GM21723 (cell line): ENCODE measurements around the gene SPATA16.

Experiments
- ATAC-seq: cut with Tn5 transposase; IDR thresholded peaks from one replicate; pipeline ENCODE4 v1.9.1; 2021; ENCODE audit warnings: mild to moderate bottlenecking, moderate library complexity; ENCODE audit not compliant: unreplicated experiment

Gene SPATA16

DNA sequence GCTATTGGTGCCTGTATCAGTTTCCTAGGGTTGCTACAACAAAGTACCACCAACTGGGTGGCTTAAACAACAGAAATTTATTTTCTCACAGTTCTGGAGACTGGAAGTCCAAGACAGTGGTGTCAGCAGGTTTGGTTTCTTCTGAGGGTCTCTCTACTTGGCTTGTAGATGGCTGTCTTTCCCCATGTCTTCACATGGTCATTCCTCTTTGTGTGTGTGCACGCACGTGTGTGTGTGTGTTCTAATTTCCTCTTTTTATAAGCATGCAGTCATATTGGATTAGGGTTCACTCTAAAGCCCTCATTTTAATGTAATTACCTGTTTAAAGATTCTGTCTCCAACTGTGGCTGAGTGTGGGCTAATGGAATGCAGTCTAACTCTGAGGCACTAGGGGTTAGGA is 182.5 kb downstream of the SPATA16 start:
- ATAC-seq, result no peak

DNA sequence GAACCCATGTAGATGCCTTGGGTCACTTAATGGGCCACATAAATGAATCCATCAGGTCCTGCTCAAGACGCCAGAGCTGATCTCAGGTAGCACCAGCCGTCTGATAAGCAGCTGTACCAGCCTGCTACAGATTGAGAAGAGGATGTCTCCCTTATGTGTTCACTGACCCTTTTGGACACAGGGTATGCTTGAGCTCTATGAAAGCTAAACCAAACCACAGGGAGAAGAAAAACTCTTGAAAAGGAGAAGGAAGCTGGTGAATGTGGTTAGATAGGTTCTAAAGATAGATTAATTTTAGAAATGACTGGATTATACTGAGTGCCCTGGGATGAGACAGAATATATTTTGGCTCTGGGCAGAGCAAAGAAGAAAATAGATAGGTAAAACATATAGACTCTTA is 187.5 kb downstream of the SPATA16 start:
- ATAC-seq, result no peak

DNA sequence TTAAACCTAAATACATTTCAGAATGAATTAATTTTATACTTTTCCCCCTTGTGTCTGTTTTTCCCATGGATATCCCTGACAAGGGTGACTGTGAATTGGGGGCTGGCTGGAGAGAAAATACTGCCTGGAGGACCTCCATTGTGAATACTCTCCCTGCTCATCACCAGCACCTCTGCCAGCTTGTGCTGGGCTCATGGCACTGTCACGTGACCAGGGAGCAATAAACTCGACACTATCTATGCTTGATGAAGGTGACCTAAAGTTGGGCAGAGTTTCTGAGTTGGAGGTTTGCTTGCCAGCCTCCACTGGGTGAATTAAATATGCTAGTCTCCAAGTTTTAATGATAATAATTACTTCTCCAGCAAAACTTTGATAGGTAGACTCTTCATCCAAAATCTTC is 189.5 kb downstream of the SPATA16 start:
- no peak for ATAC-seq

DNA sequence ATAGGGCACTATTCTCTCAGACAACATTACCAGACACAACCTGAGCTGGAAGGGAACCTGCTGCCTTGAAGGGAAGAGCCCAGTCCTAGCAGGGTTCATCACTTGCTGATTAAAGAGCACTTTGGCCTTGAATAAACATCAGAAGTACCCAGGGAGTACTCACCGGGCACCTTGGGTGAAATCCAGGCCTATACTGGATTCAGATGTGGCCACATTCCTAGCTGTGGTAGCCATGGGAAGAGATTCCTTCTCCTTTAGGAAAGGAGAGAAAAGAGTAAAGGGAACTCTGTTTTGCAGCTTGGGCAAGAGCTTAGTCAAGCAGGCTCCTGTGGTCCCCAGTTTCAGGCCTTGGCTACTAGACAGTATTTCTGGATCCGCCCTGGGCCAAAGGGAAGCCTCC is 195.0 kb downstream of the SPATA16 start:
- no peak for ATAC-seq

DNA sequence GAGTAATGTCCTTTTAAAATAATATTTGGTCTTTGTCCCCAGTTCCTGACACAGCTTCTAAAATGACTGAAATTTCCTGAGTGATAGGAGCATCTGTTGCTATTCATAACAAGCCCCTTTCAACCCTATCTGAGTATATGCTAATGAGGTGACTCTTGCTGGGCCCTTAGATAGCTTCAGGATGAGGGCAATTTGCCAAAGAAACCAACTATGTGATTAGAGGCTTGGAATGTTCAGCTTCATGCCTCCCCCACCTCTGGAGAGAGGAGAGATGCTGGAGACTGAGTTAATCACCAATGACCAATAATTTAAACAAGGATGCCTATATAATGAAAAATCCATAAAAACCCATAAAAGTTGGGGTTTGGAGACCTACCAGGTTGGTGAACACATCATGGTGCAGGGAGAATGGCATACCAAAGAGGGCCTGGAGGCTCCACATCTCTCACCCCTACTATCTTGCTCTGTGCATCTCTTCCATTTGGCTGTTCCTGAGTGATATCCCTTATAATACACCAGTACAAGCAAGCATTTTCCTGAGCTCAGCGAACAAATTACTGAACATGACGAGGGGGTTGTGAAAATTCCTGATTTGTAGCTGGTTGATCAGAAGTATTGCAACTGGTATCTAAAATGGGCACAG is 201.3 kb downstream of the SPATA16 start:
- ATAC-seq, result no peak

DNA sequence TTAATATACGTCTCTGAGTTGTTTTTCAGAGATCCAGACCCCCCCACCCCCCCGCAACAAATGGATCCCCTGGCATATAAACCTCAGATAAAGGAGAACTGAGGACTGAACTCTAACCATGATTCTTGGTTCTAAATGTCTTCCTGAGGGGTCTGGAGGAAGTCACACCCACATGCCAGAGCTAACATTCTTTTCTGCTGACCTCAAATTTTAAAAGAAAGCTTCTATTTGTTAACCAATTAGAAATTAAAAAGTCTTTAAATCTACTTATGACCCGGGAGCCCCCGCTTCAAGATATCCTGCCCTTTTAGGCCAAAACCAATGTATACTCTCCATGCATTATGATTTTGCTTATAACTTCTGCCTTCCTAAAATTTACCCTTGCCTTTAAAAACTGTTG is 202.2 kb downstream of the SPATA16 start:
- ATAC-seq, result no peak

DNA sequence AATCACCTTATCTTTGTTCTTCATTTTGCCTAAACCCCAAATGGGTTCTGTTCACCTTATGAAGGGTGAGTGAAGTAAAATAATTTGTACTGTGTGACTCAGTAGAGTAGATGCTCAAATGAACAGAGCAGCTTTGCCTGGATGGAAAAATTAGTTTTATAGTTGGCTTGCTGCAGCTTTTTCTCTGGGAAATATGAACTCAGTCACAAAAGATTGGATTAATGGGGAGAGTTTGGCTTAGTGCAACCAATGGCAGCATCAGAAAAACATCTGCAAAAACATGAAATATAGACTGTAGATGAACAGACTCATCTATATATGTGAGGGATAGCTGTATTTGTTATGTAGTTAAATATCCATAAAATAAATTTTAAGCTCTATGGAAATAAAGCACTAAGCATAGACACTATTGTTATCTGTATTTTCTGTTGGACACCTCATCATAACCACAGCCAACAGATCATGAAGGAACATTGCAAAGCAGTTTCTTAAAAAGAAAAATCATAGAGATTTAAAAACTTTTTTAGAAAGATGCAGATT is 209.2 kb downstream of the SPATA16 start:
- ATAC-seq, result no peak

DNA sequence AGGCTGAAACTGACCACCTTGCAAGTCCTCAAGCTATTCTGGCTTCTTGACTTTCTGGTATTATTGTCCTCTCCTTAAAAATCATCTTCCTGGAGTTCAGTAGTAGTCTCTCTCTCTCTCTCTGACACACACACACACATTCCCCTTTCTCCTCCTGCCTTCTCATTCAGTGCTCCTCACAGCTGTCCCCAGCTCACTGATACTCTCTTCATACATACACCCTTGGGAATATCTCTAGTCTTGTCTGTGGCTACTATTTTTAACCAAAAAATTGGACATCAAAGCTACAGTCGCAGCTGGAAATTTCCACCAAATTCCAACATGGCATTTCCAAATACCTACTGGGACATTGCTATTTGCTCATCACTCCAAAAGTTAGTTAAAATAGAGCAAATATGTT is 211.6 kb downstream of the SPATA16 start:
- ATAC-seq, result no peak

DNA sequence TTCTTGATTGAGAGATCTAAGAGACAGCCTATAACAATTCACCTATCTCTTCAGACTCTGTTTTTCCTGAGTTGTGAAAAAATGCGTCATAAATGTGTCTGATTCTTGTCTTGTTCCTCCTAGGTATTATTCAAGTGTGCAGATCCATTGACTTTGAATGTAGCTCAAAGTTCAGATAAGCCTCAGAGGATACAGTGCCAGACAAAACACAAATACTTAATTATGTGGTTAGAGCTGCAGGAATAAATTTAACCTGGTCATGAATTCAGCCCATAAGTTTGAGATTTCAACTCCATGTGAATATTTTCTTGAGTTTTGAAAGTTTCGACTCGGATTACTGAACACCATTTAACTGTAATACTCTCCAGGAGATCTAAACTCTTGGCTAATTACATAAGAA is 216.5 kb downstream of the SPATA16 start:
- ATAC-seq, result no peak

DNA sequence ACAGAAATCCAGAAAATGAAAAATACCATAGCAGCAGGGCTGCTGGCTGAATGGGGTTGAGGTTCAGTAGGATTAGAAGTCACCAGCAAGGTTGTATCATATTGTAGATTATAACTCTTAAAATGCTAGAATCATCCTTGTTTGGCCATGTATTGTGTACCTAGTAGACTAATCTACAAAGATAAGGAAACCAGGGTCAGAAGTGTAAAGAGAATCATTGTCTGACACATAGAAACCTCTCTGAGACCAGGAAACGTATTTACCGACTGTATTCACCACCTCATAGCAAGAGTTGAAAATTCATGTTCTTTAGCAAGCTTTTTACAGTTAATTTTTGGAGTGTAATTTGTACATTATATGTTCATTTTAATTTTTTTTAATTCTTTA is 221.7 kb downstream of the SPATA16 start:
- ATAC-seq, result no peak

DNA sequence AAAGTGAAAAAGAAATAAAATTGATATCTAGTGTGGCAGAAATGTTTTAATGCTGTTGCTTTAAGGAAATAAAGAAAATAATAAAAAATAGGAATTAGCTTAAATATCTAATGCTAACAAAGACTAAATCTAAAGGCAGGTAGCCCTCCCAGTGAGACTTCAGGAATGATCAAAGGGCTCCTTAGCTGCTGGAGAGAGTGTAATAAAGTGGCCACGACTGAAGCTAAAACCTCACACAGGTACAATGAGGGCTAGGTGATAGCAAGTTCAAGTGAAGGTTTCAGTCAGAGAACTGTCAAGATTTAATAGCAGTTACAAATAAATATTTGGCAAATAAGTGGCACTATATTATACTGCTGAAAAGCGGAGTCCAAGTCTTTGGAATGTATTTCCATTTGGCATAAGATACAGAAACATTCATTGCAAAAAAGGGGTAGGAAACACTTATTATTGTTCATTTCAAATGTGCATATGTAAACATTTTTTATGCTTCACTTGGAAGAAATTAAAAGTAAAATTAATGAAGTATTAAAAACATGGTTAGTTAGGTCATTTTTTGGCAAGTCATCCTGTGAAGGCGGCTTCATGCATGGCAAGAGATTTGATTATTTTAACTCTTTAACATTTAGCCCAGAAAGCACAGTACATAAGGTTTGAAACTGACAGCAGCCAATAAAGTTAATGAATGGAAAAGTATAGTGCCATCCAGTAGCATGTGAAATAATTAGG is 222.3 kb downstream of the SPATA16 start:
- ATAC-seq, result no peak

DNA sequence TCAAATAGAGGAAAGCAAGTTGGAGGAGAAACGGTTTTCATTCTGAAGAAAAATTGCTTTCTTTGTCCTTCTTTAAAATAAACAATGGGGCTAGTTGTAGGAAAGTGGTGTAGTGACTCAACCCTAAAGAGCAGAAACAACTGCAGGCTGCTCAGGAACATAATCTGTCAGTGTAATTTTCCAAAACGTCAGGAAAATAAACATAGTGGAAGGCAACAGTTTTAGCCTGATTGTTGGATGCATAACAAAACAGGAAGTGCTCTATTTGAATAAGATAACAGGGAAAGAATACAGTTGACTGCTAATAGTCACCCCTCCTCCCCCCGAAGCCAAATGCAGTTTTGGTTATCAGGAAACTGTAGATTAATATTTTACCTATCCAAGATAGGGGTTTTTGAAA is 222.9 kb downstream of the SPATA16 start:
- ATAC-seq, result no peak

DNA sequence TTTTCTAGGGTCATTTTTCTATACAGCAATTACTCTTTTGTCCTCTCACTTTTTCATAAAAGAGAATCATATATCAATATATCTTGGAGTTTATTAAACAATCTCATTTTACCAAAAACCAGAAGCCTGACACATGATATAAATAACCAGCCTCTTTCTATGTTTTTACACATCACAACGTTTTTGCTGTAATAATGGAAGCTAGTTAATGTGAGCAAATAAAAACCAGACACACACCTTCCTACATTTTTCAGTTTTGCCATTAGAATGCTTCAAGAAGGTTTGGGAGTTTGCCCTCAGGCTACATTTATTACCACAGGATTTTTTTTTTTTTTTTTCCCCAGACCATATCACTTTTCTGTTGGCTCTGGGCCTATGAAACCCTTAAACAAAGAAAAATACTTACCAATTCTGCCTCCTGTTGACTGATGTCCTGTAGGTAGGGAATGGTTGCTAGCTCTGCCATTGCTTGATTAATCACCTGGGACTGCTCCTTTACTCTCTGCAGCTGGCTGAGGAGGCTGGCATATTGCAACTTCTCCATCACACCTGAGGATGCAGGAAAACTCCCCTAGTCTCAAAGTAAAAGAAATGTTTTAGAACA is 225.0 kb downstream of the SPATA16 start:
- ATAC-seq, result no peak

DNA sequence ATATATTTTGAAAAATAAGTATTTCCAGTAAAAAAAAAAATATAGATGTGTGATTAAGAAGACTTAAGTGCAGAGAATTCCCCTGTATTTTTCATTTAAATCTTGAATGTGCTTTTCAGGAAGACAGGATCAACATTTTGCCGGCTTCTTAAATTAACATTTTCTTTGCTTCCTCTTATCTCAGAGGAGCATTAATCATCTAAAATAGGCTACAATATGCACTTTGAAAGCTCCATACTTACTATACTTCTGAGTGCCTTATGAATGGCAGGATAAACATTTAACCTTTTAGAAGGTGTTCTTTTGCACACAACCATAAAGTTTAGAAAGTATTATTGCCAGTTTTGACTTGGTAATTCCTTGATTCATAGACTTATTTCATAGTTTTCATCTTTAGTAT is 226.2 kb downstream of the SPATA16 start:
- no peak for ATAC-seq

DNA sequence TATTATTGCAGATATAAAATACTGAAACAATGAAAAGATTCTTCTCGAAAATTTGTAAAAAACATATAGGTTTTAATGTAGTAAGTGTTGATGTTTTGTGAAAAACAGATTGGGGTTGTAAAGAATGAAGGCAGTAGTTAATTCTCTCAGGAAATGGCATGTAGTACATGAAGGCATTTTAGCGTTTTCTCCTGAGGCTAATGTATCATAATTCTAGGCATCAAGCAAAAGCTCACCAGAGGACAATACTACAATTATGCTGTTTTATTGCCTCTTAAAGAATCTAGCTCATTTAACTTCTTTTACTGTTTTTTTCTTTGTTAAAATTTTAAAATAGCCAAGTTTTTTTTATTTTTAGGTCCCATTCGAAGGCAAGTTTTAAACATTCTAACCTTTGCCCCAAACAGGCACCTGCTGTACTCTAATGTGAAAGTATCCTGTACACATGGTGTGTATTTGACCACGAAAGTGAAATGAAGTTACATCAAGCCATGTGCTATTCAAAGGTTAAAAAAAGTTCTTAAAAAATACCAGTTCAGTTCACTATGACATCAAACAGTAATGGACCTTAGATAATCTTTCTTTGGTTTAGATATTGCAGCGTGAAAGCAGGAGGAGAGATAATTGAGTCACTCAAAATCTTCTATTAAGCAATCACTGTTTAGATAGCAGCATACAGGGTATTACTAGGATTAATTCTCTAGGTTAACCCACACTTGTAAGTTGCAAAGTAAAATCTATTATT is 227.0 kb downstream of the SPATA16 start:
- no peak for ATAC-seq

DNA sequence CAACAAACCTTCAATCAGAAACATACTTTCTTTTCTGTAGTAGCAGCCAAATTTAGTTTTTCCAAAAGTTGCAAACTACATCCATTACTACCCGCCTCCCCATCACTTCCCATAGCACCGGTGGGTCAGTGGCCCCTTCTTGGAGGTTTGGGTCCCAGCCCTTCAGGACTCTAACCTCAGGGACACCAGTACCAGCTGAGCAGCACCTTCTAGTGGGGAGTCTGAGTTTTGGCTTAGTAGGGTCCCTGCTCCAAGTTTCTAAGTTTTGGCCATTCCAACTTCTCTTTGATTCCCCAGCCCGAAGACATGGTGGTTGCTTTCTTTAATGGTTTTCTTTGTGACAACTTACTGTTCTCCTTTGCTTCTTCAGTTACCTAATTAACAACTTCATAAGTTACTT is 229.9 kb downstream of the SPATA16 start:
- ATAC-seq, result no peak

DNA sequence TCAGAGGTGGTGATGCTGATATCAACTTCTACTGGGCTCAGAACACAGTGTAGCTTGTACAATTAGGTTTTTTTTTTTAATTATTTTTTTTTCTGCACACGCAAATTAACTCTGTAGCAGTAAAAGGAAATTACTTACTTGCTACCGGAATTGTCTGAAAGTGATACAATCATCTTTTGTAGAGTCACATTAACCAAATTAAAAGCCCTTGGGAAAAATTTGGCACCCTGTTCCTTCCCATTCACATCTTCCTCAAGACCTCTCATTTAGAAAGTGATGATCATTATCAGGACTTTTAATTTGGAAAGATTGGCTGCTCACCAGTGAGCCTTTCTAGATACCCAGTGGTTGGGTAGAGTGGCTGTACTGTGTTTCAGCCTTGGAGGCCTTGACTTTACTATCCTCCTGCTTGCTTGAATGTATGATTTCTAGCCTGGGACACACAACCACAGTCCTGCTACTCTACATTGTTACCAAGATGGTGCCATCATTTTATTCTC is 232.2 kb downstream of the SPATA16 start:
- ATAC-seq, result no peak

DNA sequence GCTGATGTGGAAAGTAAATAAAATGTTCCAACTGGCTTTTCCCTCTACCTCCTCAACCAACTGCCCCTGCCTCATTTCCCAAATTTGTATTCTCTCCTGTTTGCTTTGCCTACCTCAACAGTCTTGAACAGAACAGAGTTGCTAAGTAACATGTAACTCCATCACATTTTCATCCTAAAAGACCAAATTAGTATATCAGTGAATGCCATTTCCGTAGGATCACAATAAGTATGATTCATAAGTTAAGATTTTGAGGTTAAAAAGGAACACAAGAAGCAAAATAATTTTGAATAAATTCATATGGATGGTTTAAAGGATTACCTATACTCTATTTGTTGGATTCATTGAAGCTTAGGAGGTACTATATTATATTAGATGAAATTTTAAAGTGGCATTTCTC is 235.6 kb downstream of the SPATA16 start:
- ATAC-seq, result no peak

DNA sequence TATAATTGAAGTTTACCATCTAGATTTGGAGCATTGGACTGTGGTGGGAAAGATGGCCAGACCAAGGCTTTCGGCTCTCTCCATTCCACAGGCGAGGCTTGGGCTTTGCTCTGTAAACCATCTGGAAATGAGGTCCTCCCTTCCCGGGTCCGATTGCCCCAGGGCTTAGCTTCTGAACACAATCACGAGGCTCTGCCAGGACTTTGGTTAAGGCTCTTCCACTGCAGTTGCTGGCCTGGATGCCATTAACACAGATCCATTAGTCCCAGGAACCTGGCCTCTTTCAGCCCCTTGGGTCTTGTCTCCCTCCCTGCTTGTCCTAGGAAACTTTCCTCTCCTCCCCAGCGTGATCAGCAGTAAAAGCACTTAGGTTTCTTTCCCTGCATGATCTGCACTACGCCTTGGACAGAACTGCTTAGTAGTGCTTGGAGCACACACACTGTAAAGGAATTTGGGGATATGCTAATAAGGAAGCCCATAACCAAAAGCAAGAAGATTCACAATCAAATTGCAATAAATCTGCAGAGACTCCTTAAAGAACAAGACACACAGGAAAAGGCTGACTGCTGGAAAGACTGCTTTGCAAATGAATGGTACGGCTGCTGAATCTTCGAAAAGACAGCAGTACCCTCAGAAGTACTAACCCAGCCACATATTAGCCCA is 236.2 kb downstream of the SPATA16 start:
- ATAC-seq, result no peak

DNA sequence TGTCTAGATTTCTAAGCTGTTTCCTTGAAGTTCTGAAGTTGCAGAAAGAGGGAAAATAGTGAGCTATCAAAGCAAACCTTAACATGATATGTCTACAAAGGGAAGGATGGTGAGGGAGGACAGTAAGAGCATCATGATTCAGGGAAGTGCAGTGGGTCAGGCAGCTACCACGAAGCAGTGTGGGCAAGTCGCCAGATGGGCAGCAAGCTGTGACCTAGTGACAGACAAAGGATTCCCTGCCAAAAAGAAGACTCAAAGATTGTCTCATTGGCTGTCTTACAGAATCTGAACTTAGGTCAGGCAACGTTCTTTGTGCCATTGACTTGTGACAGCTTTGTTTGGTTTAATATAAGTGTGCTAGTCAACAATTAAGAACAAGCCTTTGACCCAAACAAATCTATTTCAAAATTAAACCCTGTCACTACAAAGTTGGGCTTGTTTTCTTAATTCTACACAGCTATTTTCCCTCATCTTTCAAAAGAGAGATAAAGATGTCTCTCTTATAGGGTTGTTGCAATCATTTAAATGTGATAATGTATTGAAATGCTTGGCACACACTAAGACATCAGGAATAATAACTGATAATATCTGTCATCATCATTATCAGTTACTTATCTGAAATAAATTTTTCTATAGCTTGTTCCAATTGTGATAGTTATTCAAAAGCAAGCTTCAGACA is 237.3 kb downstream of the SPATA16 start:
- ATAC-seq, result no peak
